ENCODE results near the gene UNC5CL.
"Not testable (repeated sequence)": the region's sequence is repeated elsewhere in the genome, so short reads cannot be mapped to it uniquely, and the experiment has no call there.

The UNC5CL gene

GRCh38 chr6:41040101-41040939 is 1.3 kb upstream of the UNC5CL start:
- DNase-seq (ENCODE audit: low read depth), result no peak

GRCh38 chr6:41038205-41038604 is 816 bp downstream of the UNC5CL start:
- DNase-seq (ENCODE audit: low read depth), result no peak

- no peak for DNase-seq (ENCODE audit: low read depth)
These were observed 1.7 kb downstream of the UNC5CL start for GRCh38 chr6:41037107-41037900.

- no peak for DNase-seq (ENCODE audit: low read depth)
These were observed 2.4 kb downstream of the UNC5CL start for GRCh38 chr6:41036601-41037000.

- no peak for DNase-seq (ENCODE audit: low read depth)
These were observed 2.8 kb downstream of the UNC5CL start for GRCh38 chr6:41036186-41036585.

GRCh38 chr6:41033776-41034175 is 5.2 kb downstream of the UNC5CL start:
- DNase-seq (ENCODE audit: low read depth), result no peak

GRCh38 chr6:41032830-41033229 is 6.2 kb downstream of the UNC5CL start:
- no peak for DNase-seq (ENCODE audit: low read depth)

- DNase-seq (ENCODE audit: low read depth), result no peak
These were observed 10.2 kb downstream of the UNC5CL start for GRCh38 chr6:41028561-41029412.

GRCh38 chr6:41027799-41028560 is 11.0 kb downstream of the UNC5CL start:
- peak; percentile 46 for DNase-seq (ENCODE audit: low read depth)

- DNase-seq (ENCODE audit: low read depth), result no peak
These were observed 11.8 kb downstream of the UNC5CL start for GRCh38 chr6:41027241-41027640.

- DNase-seq (ENCODE audit: low read depth), result no peak
These were observed 13.0 kb downstream of the UNC5CL start for GRCh38 chr6:41025966-41026530.

GRCh38 chr6:41023114-41023513 is 15.9 kb downstream of the UNC5CL start:
- DNase-seq (ENCODE audit: low read depth), result no peak

- DNase-seq (ENCODE audit: low read depth), result no peak
These were observed 16.7 kb downstream of the UNC5CL start for GRCh38 chr6:41022294-41022693.

- no peak for DNase-seq (ENCODE audit: low read depth)
These were observed 17.2 kb downstream of the UNC5CL start for GRCh38 chr6:41021832-41022231.

GRCh38 chr6:41017663-41018062 is 21.4 kb downstream of the UNC5CL start:
- no peak for DNase-seq (ENCODE audit: low read depth)

- DNase-seq (ENCODE audit: low read depth), result not testable (repeated sequence)
These were observed 23.2 kb downstream of the UNC5CL start for GRCh38 chr6:41015860-41016259.

- DNase-seq (ENCODE audit: low read depth), result no peak
These were observed 24.2 kb downstream of the UNC5CL start for GRCh38 chr6:41014780-41015179.

GRCh38 chr6:41013466-41014153 is 25.4 kb downstream of the UNC5CL start:
- DNase-seq (ENCODE audit: low read depth), result no peak

- DNase-seq (ENCODE audit: low read depth), result no peak
These were observed 27.3 kb downstream of the UNC5CL start for GRCh38 chr6:41011673-41012072.

GRCh38 chr6:41009669-41010068 is 29.4 kb downstream of the UNC5CL start:
- DNase-seq (ENCODE audit: low read depth), result no peak

GRCh38 chr6:41008011-41008410 is 31.0 kb downstream of the UNC5CL start:
- DNase-seq (ENCODE audit: low read depth), result no peak

Data from stimulated activated CD4-positive, alpha-beta T cell treated with anti-CD3 and anti-CD28 coated beads, Interleukin-2, amount 100 ng/mL, for 4 hours (primary cell).